Inflammatory macrophage treated with lipopolysaccharide for 1 hour (primary cell): ENCODE results near the gene GPHA2.
"Not testable (repeated sequence)": the region's sequence is repeated elsewhere in the genome, so short reads cannot be mapped to it uniquely, and the experiment has no call there.

ENCODE experiments used
- DNase-seq, 2 donors: peaks; one replicate each; pipeline ENCODE4 v3.0.0-alpha.2; 2020 to 2022

The GPHA2 gene, protein sequence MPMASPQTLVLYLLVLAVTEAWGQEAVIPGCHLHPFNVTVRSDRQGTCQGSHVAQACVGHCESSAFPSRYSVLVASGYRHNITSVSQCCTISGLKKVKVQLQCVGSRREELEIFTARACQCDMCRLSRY

DNA sequence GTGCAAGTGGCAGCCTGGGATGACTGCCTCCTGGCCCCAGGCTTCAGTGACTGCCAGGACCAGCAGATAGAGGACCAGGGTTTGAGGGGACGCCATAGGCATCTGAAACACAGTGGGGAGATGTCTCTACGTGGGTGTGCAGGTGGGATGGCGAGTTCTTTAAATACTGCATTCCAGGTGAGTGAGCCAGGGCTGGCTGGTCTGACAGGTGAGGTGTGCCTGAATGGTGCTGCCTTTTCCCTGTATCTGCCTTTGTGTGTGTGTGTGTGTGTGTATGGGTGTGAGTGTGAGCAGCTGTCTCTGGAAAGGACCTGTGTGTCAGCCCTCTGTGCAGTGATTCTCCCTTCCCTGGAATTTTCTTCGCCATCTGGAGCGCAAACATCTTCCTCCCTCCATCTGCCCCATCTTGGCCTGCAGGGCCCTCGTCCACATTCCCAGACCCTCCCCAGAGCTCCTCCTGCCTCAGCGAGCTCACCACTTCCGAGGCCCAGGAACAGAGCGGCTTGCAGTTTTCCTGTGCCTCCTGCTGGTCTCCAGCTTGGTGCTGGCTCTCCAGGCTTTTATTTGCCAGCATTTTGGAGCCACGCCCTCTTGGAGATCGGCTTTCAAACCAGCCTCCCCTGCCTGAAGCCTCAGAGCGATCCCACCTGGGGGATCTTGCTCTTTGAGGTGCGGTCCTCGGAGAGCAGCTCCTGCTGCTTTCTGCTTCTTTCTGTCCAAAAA lies at the start of gene GPHA2:
Gene GPHA2 (minus strand): TSS at position 535 of the 723 bp plus-strand sequence. CDS start 433 bp downstream, at position 102.
- no peak for DNase-seq

DNA sequence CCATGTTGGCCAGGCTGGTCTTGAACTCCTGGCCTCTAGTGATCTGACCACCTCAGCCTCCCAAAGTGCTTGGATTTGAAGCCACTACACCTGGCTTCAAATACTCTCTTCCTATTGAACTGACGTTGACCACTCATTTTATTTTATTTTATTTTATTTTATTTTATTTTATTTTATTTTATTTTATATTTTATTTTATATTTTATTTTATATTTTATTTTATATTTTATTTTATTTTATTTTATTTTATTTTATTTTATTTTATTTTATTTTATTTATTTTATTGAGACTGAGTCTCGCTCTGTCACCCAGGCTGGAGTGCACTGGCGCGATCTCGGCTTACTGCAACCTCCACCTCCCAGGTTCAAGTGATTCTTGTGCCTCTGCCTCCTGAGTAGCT lies 47.6 kb upstream of the GPHA2 start:
- DNase-seq, result not testable (repeated sequence)

DNA sequence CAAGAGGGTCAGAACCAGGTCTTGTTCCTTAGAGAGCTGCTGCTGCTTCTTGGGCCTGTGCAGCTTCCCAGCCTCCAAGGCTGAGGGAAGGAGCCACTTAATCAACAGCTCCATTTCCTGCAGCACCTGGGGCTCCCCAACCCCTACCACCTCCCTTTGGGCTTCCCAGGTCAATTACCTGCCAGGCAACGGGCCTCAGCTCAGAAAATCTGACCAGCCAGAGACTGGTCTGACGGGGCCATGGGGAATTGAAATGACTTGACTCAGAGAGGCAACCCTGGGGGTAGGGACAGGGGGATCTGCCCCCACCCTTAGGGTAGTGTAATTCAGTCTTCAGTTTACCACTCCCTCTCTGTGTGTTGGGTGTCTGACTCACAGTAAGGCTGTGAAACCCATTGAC lies 41.0 kb upstream of the GPHA2 start:
- DNase-seq, result no peak

DNA sequence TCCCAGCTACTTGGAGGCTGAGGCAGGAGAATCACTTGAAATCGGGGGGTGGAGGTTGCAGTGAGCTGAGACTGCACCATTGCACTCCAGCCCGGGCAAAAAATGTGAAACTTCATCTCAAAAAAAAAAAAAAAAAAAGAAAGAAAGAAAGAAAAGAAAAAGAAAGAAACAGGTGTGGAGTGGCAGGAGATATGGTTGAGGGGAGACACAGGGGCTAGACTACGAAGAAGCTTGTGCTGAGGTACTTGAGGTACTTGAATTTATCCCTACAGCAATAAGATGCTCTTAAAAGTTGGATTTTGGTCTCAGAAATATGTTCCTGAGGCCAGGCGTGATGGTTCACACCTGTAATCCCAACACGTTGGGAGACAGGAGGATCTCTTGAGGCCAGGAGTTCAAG lies 38.4 kb upstream of the GPHA2 start:
- DNase-seq, result no peak

DNA sequence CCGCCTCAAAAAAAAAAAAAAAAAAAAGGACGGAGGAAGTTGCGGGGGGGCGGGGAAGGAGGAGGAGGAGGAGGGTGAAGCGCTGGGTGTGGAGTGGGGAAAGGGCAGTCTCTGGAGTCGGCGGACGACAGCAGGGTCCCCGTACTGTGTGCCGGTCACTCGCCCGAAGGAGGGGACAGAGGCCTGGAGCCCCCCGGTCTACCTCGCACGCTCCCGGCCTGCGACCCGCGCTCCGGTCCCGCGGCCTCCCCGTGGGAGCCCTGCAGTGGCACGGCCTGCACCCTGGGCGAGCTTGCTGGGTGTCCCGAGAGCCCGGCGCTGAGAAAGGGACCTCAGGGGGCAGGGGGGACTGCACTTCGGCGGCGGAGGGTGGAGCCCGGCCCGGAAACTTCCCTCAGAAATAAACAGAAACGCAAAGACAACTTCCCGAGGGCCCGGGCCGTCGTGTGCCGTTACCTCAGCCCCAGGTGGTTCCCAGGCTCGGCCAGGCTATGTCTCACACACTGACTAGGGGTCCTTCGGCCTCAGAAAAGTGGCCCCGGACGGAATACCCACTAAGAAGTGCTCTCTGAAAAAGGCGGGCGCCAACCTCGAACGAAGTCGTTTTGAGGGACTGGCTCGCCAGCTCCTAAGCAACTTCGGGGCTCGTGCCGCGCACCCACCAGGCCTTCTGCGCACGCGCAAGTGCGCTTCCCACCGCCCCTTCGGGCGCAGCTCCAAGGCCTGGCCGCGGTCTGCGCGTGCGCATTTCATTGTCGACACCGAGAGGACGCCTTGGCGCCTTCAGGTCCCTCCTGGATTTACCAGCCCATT lies 35.9 kb upstream of the GPHA2 start, which contains the start of gene MAJIN:
Gene MAJIN (minus strand): TSS at position 688 of the 813 bp plus-strand sequence. CDS start 12,703 bp downstream, outside the sequence.
- DNase-seq, result peak; percentile 64 to 86

DNA sequence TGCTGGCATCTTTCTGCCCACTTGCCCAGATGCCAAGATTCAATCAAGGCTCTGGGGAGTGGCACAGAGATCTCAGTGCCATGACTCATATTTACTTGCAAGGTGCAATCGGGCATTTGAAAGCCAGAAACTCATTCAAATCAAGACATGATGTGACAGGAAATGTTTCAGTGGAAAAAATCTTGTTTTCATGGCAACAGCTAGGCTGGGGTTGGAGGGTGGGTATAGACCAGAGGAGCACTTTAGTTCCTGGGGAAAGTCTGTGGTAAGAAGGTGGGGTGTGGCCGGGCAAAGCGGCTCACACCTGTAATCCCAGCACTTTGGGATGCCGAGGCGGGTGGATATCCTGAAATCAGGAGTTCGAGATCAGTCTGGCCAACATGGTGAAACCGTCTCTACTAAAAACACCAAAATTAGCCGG lies 35.0 kb upstream of the GPHA2 start:
- DNase-seq, result no peak

DNA sequence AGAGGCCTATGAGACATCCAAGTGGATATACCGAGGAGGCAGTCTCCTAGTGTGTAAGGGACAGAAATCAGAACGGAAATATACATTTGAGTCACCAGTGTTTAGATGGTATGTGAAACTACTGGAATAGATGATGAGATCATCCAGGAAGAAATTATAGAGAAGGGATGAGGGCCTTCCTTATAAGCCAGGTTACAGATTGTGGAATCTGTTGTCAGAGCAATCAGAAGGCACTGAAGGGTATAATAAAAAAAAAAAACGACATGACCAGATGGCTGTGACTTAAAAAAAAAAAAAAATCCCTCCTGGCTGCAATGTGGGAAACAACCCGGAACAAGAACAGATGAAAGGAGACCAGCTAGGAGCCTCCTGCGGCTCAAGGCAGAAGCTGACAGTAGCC lies 33.5 kb upstream of the GPHA2 start:
- DNase-seq, result peak in 1 of 2 donors; percentile 4

DNA sequence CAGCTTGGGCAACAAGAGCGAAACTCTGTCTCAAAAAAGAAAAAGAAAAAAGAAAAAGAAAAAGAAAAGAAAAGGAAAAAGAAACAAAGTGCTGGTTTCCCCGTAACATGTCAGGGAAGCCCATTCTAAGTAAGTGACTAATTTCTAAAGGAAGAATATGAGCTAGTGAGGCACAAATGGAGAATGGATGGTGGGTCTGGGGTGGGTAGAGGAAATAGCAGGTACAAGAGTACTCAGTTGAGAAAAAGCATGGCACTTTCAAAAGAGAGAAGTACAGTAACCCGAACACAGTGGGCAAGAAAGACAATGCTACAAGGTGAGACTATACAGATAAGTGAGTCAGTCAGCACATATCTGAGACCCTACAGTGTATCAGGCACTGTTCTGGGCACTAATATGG lies 31.7 kb upstream of the GPHA2 start:
- no peak for DNase-seq

DNA sequence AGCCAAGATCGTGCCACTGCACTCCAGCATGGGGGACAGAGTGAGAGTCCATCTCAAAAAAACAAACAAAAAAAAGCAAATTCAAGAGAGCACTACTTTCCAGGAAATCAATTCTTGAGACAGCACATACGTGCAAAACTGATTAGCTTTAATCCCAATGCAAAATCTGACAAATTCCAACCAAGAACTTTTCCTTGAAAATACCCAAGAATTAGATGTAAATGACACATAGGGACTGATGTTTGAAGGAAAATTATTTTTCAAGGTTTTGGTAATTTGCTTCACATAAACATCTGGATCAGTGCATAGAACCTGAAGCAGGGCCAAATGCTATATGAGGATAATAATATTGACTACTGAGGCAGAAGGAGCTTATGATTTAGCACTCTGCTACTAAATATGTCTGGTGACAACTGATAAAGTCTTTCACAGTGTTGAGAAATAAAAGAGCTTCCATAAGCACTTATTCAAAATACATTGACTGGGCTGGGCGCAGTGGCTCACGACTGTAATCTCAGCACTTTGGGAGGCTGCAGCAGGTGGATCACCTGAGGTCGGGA lies 27.5 kb upstream of the GPHA2 start:
- DNase-seq, result no peak

DNA sequence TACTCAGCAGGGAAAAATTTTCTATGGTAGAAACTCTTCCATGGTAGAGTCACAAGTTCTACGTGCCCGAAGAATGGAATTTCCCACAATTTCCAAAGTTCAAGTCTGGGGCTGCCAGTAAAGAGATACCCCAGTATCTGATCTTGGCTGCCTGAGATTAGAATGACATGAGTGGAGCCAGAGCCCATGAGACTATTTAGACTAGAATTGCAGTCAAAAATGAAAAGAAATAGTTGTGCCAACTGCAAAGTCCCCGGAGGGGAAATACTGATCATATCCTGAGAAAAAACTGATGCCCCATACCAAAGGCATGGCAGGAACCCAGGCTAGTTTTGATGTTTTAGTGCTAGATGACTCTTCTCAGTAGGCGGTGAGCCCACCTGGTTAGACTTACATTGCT lies 25.0 kb upstream of the GPHA2 start:
- DNase-seq, result no peak

DNA sequence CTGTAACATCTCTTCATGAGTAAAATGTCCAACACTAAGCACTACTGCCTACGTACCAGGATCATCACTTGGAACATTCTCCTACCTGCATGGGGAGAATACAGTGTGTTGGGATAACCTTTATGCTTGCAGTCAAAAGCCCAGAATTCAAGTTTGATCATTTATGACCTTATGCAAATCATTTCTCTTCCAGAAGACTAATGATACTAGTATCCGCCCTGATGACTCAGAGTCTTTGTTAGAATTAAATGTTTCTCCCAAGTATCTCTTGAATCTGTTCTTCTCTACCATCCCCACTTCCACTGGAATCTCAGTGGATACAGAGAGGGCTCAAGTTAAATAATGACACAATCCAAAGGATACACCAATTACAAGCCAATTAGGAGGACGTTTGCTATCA lies 23.8 kb upstream of the GPHA2 start:
- no peak for DNase-seq

DNA sequence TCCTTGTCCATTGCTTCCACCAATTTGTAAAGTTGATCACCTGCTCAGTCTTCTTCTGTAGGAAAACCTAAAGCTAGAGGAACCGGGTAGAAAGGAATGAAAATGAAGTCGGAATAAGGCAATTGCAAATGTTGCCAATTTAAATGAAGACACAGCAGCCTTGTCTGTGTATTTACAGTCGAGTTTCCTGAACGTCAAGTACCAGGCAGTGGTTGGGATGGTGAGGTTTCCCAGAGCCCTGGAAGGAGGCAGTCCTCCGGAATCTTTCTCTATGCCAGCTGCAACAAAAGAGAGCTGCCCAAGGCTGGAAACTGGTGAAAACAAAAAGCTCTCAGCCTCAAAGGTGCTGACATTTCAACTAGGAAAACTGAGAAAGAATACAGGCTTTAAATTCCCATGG lies 18.5 kb upstream of the GPHA2 start:
- no peak for DNase-seq

DNA sequence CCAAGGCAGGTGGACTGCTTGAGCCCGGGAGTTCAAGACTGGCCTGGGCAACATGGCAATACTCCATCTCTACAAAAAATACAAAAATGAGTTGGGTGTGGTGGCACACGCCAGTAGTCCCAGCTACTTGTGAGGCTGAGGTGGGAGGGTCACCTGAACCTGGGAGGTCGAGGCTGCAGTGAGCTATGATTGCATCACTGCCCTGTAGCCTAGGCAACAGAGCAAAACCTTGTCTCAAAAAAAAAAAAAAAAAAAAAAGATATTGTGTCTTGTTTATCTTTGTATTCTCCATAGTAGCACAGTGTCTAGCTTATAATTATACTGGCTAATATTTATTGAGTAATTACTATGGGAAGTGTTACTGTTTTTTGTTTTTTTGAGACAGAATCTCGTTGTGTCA lies 15.8 kb upstream of the GPHA2 start:
- DNase-seq, result no peak

DNA sequence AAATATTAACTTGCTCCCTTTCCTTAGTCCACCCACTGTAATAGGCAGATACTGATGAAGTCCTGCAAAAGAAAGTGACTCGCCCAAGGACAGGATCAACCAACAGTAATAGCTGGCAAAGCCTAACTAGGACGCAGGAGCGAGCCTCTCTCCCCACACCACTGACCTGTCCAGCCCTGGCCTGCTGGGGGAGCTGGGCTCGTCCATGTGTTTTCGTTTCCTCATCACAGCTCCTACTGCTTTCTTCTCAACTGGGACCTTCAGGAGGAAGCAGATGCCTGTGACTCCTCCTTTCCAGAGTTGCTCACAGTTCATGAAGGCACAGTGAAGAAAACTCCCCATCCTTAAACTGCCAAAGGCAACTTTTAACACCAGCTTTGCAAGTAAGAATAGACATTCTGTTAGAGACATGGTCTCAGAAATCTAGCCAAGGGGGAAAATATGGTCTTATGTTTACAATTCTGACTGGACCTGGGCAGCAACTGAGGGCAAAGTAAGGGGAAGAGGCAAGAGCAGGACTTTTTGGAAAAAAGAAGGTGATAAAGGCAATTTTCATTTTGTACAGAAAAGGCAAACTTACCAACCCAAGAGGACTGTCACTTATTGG lies 11.6 kb upstream of the GPHA2 start:
- peak; percentile 13 to 39 for DNase-seq

DNA sequence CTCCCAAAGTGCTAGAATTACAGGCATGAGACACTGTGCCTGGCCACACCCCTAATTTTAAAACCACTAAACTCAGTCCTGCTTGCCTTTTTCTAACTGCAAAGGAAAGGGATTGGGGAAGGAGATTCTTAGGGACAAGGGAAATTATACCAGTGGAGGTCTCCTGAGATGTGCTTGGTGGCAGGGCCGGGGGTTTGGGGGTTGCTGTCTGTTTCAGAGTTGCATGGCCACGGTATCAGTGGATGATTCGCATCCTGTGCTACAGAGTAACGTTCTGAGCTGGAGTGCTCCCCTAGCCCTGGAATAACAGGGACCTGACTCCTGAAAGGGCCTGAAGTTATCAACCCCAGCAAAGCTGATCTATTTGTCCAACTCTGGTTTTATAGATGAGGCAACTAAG lies 846 bp upstream of the GPHA2 start:
- DNase-seq, result no peak

DNA sequence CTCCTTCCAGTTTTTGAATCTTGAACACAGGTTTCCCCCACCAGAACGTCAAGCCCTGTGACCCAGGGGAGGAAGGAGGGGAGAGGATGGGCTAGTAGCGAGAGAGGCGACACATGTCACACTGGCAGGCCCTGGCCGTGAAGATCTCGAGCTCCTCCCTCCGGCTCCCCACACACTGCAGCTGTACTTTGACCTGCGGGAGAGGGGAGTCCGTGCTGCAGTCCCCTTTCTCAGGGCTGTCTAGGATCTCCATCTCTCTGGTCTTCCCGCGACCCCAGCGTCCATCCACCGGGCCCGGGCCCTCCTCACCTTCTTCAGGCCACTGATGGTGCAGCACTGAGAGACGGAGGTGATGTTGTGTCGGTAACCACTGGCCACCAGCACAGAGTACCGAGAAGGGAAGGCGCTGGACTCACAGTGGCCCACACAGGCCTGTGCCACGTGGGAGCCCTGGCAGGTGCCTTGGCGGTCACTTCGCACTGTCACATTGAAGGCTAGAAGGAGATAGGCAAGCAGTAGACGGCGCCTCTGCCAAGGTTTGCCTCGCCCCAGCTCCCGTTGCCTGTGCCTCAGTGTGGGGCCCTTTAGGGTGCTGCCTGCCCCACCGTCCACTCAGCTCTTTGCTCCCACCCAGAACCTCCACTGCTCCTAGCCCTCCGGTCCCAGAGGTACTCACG lies 873 bp downstream of the GPHA2 start:
- no peak for DNase-seq

DNA sequence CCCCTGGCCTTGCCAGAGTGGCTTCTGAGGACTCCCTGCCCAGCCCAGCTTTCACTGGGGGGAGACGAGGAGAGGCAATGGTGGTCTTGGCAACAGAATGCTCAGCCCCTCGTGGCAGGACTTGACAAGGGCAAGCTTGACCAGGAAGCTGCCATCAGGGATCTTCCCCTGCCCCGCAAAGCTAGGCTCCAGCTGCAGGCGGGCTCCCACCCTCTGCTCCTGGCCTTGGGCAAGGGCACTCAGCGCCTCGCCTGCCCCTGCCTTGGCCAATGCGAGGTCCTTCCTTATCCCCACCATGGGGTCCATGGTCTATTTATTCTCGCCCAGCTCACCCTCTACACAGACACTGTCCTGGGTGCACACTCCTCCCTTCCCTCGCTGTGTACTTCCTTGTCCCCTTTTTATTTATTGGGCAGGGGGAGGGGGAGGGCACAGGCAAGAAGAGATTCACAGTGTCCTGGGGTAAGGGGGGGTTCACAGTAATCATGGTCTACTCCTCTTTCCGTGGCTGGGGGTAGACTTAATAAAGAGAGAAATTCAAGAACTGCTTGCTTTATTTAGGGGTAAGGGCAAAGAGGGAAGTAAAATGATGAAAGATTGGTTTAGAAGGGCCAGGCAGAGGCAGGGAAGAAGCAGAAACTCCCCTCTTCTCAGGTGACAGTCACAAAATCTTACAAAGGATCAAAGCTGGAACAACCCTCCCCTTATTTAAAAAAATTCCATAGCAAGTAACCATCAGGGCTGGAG lies 1.6 kb downstream of the GPHA2 start:
- DNase-seq, result no peak

DNA sequence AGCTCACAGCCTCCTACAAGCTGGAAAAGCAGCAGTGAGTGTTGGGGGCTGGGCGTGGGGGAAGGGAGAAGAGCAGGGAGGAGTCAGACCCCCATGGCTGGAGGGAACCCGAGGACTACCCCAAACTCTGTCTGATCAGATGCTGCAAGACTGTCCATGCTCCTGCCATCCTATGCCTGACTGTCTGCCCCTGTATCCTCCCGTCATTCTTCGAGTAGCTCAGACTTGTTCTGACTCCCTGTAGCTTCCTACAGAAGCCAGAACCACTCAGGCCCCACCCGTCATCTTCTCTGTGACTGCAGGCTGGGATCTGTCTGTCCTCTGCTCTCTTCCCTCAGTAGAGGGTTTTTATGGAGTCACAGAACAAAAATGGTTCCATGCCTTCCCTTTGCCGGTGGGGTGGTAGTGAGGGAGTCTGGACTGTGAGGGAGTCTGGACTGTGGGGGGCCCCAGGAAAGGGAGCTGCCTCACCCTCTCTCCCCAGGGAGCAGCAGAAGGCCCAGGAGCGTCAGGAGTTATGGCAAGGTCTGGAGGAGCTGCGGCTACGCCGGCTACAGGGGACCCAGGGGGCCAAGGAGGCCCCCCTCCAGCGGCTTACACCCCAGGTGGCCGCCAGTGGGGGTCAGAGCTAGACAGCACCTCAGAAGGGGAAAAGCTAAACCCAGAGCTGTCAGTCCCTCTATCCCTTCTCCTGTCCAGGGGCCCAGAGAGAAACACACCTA lies 2.3 kb downstream of the GPHA2 start:
- DNase-seq, result no peak

DNA sequence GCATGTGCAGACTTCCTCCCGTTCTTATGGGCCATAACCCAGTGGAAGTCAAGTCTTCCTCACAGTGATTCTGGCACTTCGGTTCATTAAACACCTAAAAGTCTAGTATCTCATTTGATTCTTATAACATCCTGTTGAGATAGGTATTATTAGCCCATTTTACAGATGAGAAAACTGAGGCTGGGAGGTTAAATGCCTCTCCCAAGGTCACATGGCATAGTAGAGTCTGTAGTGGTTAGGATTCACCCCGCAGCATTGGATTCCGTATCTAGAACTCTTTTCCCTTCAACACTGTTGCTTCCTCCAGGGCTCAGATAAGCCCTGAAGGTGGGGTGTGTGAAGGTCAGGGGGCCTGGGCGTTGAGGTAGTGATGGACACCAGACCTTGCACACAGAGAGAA lies 3.4 kb downstream of the GPHA2 start:
- DNase-seq, result no peak

DNA sequence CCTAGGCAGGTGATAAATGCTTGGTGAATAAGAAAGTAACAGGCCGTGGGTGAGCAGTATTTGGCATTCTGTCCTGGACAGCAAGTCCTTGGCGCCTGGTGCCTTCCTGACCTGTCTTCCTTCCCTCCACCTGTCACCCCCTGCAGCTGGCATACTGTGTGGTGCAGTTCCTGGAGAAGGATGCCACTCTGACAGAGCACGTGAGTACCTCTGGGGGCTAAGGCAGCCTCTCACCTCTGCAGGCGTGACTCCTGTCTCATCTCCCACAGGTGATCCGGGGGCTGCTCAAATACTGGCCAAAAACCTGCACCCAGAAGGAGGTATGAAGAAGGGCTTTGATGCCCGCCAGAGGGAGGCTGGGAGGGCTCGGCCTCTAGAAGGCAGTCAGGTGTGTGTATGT lies 4.4 kb downstream of the GPHA2 start:
- DNase-seq, result no peak

DNA sequence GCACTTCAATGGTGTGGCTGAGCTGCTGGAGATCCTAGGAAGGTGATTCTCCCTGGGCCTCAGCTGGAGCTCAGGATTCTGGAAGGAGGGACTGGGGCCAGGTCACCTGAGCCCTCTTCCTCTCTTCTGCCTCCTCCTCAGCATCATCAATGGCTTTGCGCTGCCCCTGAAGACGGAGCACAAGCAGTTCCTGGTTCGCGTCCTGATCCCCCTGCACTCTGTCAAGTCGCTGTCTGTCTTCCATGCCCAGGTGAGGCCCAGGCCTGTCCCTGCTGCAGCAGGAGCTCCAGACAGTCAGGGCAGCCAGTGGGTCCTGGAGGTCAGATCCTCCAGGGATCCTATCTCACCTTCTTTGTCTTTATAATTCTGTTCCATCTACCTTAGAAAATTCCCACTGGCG lies 5.4 kb downstream of the GPHA2 start:
- DNase-seq, result no peak
